ENCODE results near the gene SNRNP40. TPM values are rescaled to one million over a fixed set of nuclear protein-coding genes. Genes with fewer than 3 reads are reported as not detected.

Gene SNRNP40
- polyA plus RNA-seq, 1 donor (not counting 4 experiments of a cell fraction or from before 2014, with no cell fraction given), result 57.4 TPM

GRCh38 chr1:31335007-31335406, 38.4 kb upstream of the SNRNP40 start:
- peak; percentile 66 for FAIRE-seq
- H3K9ac ChIP-seq (ENCODE audit: control insufficient read depth, extremely low read depth, insufficient read depth, low read length), result no peak overlapping the region

GRCh38 chr1:31327381-31327780, 30.8 kb upstream of the SNRNP40 start:
- dilution Hi-C loops (cut with MboI; ENCODE audit: extremely low pct_ligation_motif_present, low sequenced_read_pairs), result no loop called here
- Histone ChIP-seq H3K9ac (ENCODE audit: control insufficient read depth, extremely low read depth, insufficient read depth, low read length) (no peak overlapping the region), H3K27me3 (ENCODE audit: control insufficient read depth, extremely low read depth, insufficient read depth, low read length) (no peaks in the 10 kb centered on the region), H3K79me2 (ENCODE audit: control insufficient read depth, insufficient read depth, low read length) (no peaks in the 10 kb centered on the region), H3K36me3 (ENCODE audit: control insufficient read depth in 2 of 2, extremely low read depth in 1 of 2, insufficient read depth in 2 of 2, low read length in 2 of 2) (peaks cover 4 to 13% of the 10 kb centered on the region in 2 experiments), H3K9me1 (ENCODE audit: control insufficient read depth, extremely low read depth, insufficient read depth, low read length) (no peaks in the 10 kb centered on the region), H2AFZ (ENCODE audit: control insufficient read depth, low read length) (no peak overlapping the region), H4K20me1 (ENCODE audit: control insufficient read depth, extremely low read depth, insufficient read depth, low read length) (no peaks in the 10 kb centered on the region), H3K4me3 (ENCODE audit: control insufficient read depth in 2 of 3, extremely low read depth in 1 of 3, insufficient read depth in 2 of 3, low read depth in 1 of 3, low read length in 3 of 3) (no peak overlapping the region), H3K4me1 (ENCODE audit: control insufficient read depth, extremely low read depth, insufficient read depth, low read length) (peaks cover 7% of the 10 kb centered on the region), H3K9me3 (ENCODE audit: control insufficient read depth, low read depth, low read length) (no peaks in the 10 kb centered on the region), H3K27ac (ENCODE audit: control insufficient read depth, insufficient read depth, low read length) (peak overlapping the region; percentile 8), H3K4me2 (ENCODE audit: control insufficient read depth, extremely low read depth, insufficient read depth, low read depth, low read length) (peak overlapping the region; percentile 29)
- DNase-seq (ENCODE audit: low read depth, low spot score), result no peak
- peak; percentile 75 for FAIRE-seq
- TF ChIP-seq, protein P1, sequence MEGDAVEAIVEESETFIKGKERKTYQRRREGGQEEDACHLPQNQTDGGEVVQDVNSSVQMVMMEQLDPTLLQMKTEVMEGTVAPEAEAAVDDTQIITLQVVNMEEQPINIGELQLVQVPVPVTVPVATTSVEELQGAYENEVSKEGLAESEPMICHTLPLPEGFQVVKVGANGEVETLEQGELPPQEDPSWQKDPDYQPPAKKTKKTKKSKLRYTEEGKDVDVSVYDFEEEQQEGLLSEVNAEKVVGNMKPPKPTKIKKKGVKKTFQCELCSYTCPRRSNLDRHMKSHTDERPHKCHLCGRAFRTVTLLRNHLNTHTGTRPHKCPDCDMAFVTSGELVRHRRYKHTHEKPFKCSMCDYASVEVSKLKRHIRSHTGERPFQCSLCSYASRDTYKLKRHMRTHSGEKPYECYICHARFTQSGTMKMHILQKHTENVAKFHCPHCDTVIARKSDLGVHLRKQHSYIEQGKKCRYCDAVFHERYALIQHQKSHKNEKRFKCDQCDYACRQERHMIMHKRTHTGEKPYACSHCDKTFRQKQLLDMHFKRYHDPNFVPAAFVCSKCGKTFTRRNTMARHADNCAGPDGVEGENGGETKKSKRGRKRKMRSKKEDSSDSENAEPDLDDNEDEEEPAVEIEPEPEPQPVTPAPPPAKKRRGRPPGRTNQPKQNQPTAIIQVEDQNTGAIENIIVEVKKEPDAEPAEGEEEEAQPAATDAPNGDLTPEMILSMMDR (optimal IDR thresholded peaks at IDR 0.05 in 1 of 3, IDR thresholded peaks at IDR 0.05 in 1 of 3, conservative IDR thresholded peaks at IDR 0.05 in 1 of 3; ENCODE audit: extremely low read depth in 1 of 3, insufficient read depth in 2 of 3, low read length in 3 of 3), result no peak
- TF ChIP-seq EZH2 (IDR thresholded peaks at IDR 0.05; ENCODE audit: low read length), result no peak

More at GRCh38 chr1:31335007-31335406, 38.4 kb upstream of the SNRNP40 start:
- Histone ChIP-seq H3K36me3 (ENCODE audit: control insufficient read depth in 2 of 2, extremely low read depth in 1 of 2, insufficient read depth in 2 of 2, low read length in 2 of 2) (peaks cover 0 to 4% of the 10 kb centered on the region in 2 experiments), H3K79me2 (ENCODE audit: control insufficient read depth, insufficient read depth, low read length) (no peaks in the 10 kb centered on the region), H3K4me3 (ENCODE audit: control insufficient read depth in 2 of 3, extremely low read depth in 1 of 3, insufficient read depth in 2 of 3, low read depth in 1 of 3, low read length in 3 of 3) (no peak overlapping the region), H3K27ac (ENCODE audit: control insufficient read depth, insufficient read depth, low read length) (no peak overlapping the region), H3K9me1 (ENCODE audit: control insufficient read depth, extremely low read depth, insufficient read depth, low read length) (no peaks in the 10 kb centered on the region), H3K4me1 (ENCODE audit: control insufficient read depth, extremely low read depth, insufficient read depth, low read length) (no peaks in the 10 kb centered on the region), H3K4me2 (ENCODE audit: control insufficient read depth, extremely low read depth, insufficient read depth, low read depth, low read length) (no peak overlapping the region), H2AFZ (ENCODE audit: control insufficient read depth, low read length) (no peak overlapping the region), H4K20me1 (ENCODE audit: control insufficient read depth, extremely low read depth, insufficient read depth, low read length) (no peaks in the 10 kb centered on the region), H3K9me3 (ENCODE audit: control insufficient read depth, low read depth, low read length) (no peaks in the 10 kb centered on the region), H3K27me3 (ENCODE audit: control insufficient read depth, extremely low read depth, insufficient read depth, low read length) (no peaks in the 10 kb centered on the region)
- DNase-seq (ENCODE audit: low read depth, low spot score), result no peak
- TF ChIP-seq, protein P1 (optimal IDR thresholded peaks at IDR 0.05 in 1 of 3, IDR thresholded peaks at IDR 0.05 in 1 of 3, conservative IDR thresholded peaks at IDR 0.05 in 1 of 3; ENCODE audit: extremely low read depth in 1 of 3, insufficient read depth in 2 of 3, low read length in 3 of 3), result peak; percentile 1 to 44 (median 24)
- no peak for TF ChIP-seq EZH2 (IDR thresholded peaks at IDR 0.05; ENCODE audit: low read length)
- dilution Hi-C loops (cut with MboI; ENCODE audit: extremely low pct_ligation_motif_present, low sequenced_read_pairs), result no loop called here

Data from keratinocyte (primary cell).